ENCODE results near the gene DPH1.
"Not testable (repeated sequence)": the region's sequence is repeated elsewhere in the genome, so short reads cannot be mapped to it uniquely, and the experiment has no call there.

DPH1 gene

DNA sequence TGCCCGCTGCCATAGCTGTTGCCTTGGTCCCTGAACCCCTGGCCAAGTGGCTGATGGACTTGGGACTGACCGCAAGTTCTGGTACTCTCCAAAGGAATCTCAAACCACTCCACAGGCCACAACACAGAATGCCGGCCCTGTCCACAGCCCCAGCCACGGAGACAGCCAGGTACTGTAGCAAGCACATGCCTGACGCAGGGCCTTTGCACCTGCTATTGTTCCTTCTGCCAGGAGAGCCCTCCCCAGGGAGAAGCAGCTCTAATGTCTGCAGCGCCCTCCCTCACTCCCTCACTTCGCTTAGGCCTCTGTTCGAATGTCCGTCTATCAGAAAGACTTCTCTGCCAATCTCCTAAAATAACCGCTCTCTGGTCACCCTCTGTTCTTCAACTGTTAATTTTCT lies 20.2 kb upstream of the DPH1 start:
- H3K4me3 ChIP-seq (IDR thresholded peaks at IDR 0.05; ENCODE audit: insufficient read depth, low read depth, low read length), result no peak overlapping the region
- no peak overlapping the region for H2AFZ ChIP-seq (ENCODE audit: low read depth)
- no peaks in the 10 kb centered on the region; the same call in 1 of the 2 replicates for H3K27me3 ChIP-seq (ENCODE audit: insufficient read depth, low read depth)
- H3K27ac ChIP-seq, result no peak overlapping the region
- no peaks in the 10 kb centered on the region for H4K20me1 ChIP-seq (ENCODE audit: insufficient read depth)
- TF ChIP-seq, protein P1, sequence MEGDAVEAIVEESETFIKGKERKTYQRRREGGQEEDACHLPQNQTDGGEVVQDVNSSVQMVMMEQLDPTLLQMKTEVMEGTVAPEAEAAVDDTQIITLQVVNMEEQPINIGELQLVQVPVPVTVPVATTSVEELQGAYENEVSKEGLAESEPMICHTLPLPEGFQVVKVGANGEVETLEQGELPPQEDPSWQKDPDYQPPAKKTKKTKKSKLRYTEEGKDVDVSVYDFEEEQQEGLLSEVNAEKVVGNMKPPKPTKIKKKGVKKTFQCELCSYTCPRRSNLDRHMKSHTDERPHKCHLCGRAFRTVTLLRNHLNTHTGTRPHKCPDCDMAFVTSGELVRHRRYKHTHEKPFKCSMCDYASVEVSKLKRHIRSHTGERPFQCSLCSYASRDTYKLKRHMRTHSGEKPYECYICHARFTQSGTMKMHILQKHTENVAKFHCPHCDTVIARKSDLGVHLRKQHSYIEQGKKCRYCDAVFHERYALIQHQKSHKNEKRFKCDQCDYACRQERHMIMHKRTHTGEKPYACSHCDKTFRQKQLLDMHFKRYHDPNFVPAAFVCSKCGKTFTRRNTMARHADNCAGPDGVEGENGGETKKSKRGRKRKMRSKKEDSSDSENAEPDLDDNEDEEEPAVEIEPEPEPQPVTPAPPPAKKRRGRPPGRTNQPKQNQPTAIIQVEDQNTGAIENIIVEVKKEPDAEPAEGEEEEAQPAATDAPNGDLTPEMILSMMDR (conservative IDR thresholded peaks at IDR 0.05; ENCODE audit: low read depth, low read length), result no peak
- no peaks in the 10 kb centered on the region for H3K4me1 ChIP-seq (ENCODE audit: low read depth, poor library complexity, severe bottlenecking)
- no peaks in the 10 kb centered on the region for H3K79me2 ChIP-seq (ENCODE audit: insufficient read depth, low read depth)
- no peaks in the 10 kb centered on the region for H3K36me3 ChIP-seq (ENCODE audit: insufficient read depth)
- H3K4me2 ChIP-seq, result no peak overlapping the region
- no peak overlapping the region for H3K9ac ChIP-seq

DNA sequence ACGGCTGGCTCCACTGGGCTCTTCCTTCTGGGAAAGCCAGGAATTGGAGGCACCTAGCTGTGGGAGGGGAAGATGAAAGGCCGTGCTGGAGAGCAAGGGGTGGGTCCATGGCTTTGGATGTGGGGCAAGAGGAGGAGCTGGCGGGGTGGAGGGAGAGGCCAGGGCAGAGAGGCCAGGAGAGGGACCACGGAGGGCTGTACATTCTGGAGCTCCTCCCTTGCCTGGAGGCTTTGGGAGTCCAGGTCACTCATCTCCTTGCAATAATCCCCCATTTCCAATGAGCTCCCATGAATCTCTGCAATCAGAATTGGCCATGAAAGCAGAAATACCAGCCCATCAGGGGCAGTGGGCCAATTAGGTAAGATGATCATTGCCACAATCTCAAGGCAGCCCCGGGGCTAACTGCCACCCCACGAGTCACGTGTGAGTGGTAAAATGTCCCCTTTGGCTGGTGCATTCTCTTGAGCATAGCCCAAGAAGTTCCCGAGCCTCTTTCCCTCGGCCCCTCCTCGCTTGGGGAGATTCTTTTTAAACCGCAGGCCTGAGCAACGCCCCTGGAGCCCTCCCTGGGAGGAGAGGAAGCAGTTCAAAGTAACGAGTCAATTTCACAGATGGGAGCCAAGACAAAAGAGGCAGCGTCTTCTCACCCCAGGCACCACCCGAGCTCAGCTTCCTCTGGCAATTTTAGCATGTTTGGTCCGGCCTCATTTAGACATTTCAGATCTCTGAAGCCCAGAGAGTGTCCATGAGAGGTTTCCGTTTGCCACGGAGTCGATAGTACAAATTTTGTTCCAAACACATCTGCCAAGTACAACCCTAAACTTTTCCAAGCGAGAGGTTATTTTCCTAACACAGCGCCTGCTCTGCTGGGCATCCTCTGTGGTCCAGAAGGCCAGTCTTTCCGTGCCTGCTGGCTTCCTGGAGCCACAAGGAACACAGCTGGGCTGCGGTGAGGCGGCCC lies 18.3 kb upstream of the DPH1 start:
- Histone ChIP-seq H3K79me2 (ENCODE audit: insufficient read depth, low read depth) (no peaks in the 10 kb centered on the region), H3K4me2 (no peak overlapping the region), H3K27ac (no peak overlapping the region), H3K4me3 (IDR thresholded peaks at IDR 0.05; ENCODE audit: insufficient read depth, low read depth, low read length) (no peak overlapping the region), H3K27me3 (ENCODE audit: insufficient read depth, low read depth) (no peaks in the 10 kb centered on the region; the same call in 1 of the 2 replicates), H3K36me3 (ENCODE audit: insufficient read depth) (no peaks in the 10 kb centered on the region), H3K9ac (no peak overlapping the region), H4K20me1 (ENCODE audit: insufficient read depth) (no peaks in the 10 kb centered on the region), H2AFZ (ENCODE audit: low read depth) (no peak overlapping the region), H3K4me1 (ENCODE audit: low read depth, poor library complexity, severe bottlenecking) (peaks cover under 1% of the 10 kb centered on the region)
- TF ChIP-seq, protein P1 (conservative IDR thresholded peaks at IDR 0.05; ENCODE audit: low read depth, low read length), result no peak

DNA sequence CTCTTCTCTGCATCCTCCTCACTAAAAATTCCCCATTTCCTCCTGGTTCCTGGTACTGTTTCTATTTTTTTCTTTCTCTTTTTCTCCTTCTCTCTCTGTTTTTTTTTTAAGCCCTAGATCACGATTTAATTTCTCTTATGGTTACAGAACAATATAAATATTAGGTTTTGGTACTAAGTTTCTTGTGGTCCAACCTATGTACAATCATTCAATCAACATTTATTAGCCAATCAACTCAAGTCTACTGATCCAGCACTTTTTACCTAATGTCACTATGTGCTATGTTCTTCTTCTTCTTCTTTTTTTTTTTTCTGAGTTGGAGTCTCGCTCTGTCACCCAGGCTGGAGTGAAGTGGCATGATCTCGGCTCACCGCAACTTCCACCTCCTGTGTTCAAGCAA lies 17.5 kb upstream of the DPH1 start:
- TF ChIP-seq, protein P1 (conservative IDR thresholded peaks at IDR 0.05; ENCODE audit: low read depth, low read length), result no peak
- Histone ChIP-seq H3K36me3 (ENCODE audit: insufficient read depth) (no peaks in the 10 kb centered on the region), H3K4me3 (IDR thresholded peaks at IDR 0.05; ENCODE audit: insufficient read depth, low read depth, low read length) (no peak overlapping the region), H3K9ac (no peak overlapping the region), H2AFZ (ENCODE audit: low read depth) (no peak overlapping the region), H3K4me2 (no peak overlapping the region), H3K79me2 (ENCODE audit: insufficient read depth, low read depth) (no peaks in the 10 kb centered on the region), H4K20me1 (ENCODE audit: insufficient read depth) (no peaks in the 10 kb centered on the region), H3K4me1 (ENCODE audit: low read depth, poor library complexity, severe bottlenecking) (peaks cover 8% of the 10 kb centered on the region), H3K27ac (no peak overlapping the region), H3K27me3 (ENCODE audit: insufficient read depth, low read depth) (no peaks in the 10 kb centered on the region; the same call in 1 of the 2 replicates)

DNA sequence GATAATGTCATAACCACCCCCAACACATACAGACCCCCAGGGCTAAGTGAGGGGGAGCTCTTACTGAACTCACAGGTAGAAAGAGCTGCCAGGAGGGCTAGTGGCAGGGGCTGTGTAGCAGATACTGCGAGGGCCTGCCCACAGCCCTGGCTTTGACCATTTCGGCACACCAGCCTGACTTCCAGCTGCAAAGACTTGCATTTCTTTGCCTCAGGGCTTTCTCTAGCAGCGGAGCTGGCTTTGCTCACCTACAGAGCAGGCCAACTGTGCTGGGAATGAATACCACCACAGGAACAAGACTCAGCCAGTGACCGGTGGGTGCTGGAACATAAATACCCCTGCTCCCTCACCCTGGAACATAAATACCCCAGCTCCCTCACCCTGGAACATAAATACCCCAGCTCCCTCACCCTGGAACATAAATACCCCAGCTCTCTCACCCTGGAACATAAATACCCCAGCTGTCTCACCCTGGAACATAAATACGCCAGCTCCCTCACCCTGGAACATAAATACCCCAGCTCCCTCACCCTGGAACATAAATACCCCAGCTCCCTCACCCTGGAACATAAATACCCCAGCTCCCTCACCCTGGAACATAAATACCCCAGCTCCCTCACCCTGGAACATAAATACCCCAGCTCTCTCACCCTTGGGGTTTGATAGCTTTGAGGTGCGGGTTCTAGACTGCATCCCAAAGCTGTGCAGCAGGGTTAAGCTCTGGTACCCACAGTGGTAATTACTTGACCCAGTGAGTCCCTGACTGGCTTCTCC lies 16.5 kb upstream of the DPH1 start:
- H3K36me3 ChIP-seq (ENCODE audit: insufficient read depth); H2AFZ ChIP-seq (ENCODE audit: low read depth); H3K27me3 ChIP-seq (ENCODE audit: insufficient read depth, low read depth); H3K27ac ChIP-seq; H3K9ac ChIP-seq; H3K4me3 ChIP-seq (IDR thresholded peaks at IDR 0.05; ENCODE audit: insufficient read depth, low read depth, low read length); H4K20me1 ChIP-seq (ENCODE audit: insufficient read depth); H3K79me2 ChIP-seq (ENCODE audit: insufficient read depth, low read depth); H3K4me2 ChIP-seq: not testable (repeated sequence)
- H3K4me1 ChIP-seq (ENCODE audit: low read depth, poor library complexity, severe bottlenecking), result peaks cover 18% of the 10 kb centered on the region
